ENCODE measurements around the gene E2F6. TPM values are rescaled to one million over a fixed set of nuclear protein-coding genes. Genes with fewer than 3 reads are reported as not detected.

E2F6 gene
- polyA plus RNA-seq, 4 donors: 4.6 to 15.3 (median 5.7) TPM

DNA sequence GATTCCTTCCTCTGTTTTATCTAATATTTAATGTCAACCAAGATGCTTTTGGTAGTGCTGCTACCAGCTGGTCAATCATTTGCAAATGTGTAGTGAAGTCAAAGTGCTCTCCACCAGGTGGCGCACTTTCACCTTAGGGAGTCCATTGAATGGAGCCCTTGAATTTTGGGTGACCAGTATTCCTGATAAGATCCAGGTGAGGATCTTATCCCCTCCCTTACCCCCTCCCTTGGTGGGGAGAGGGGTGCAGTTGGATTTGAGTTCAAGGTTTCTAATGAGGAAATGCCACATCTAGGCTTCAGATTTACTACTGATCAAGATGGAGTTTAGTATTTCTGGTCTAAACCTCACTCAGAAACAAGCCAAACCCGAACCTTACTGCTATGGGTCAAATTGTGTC lies 12.0 kb upstream of the E2F6 start:
- DNase-seq (peak; percentile 81 to 86), FAIRE-seq (no peak)

DNA sequence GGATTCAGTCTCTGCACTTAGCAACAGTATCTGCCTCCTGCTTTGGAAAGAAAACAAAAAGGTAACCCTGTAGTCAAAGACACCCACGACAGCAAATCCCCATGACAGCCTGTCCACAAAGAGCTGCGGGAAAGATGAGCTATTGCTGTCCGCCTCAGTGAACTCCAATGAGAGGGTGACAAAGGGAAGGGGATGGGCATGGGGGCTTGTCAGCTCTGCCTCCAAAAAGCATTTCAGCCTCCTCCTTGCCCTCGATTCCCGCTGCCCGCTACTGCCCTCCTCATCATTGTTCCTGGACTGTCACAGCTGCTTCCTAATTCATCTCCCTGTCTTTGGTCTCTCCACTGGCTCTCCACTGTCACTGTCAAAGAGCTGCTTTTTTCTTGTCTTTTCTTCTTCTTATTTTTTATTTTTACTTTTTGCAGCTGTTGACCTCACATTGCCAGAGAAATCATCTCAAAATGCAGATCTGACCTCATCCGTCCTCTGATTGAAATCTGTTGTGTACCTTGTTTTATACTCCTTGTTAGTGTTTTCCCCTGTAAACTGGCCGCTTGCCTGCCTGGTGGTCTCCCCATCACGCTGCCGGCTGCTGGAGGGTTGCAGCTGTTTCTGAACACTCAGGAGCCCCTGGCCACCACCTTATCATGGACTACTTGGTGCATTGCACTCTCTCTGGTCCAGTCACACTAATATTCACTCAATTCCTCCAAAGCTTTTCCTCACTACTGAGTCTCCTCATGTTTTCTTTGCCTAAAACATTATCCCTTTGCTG lies 7.9 kb upstream of the E2F6 start:
- no peaks in the 10 kb centered on the region for H3K4me1 ChIP-seq (ENCODE audit: control insufficient read depth in 3 of 3, insufficient read depth in 2 of 3, low read depth in 1 of 3, low read length in 2 of 3)
- H3K9me3 ChIP-seq (ENCODE audit: control insufficient read depth in 2 of 2, insufficient read depth in 1 of 2, low read depth in 1 of 2, low read length in 1 of 2): no peaks in the 10 kb centered on the region
- FAIRE-seq: no peak
- peaks cover 0 to 29% (median 0%) of the 10 kb centered on the region in 3 donors for H3K27me3 ChIP-seq (ENCODE audit: control insufficient read depth in 3 of 3, insufficient read depth in 3 of 3, low read length in 3 of 3)
- no peak for DNase-seq
- 52 to 71% (median 65%) methylated on average over 10 of the region's 10 CpGs for WGBS, 3 donors
- no peaks in the 10 kb centered on the region for H3K36me3 ChIP-seq (ENCODE audit: control insufficient read depth in 3 of 3, insufficient read depth in 2 of 3, low read depth in 1 of 3, low read length in 3 of 3)
- H3K27ac ChIP-seq (ENCODE audit: low read depth in 1 of 3, low read length in 2 of 3): no peak overlapping the region
- no peak overlapping the region for H3K4me3 ChIP-seq (ENCODE audit: low read depth in 1 of 3, low read length in 3 of 3)

More for the DNA sequence above, 12.0 kb upstream of the E2F6 start:
- Histone ChIP-seq H3K36me3 (ENCODE audit: control insufficient read depth in 3 of 3, insufficient read depth in 2 of 3, low read depth in 1 of 3, low read length in 3 of 3) (no peaks in the 10 kb centered on the region), H3K9me3 (ENCODE audit: control insufficient read depth in 2 of 2, insufficient read depth in 1 of 2, low read depth in 1 of 2, low read length in 1 of 2) (no peaks in the 10 kb centered on the region), H3K4me3 (ENCODE audit: low read depth in 1 of 3, low read length in 3 of 3) (no peak overlapping the region), H3K27ac (ENCODE audit: low read depth in 1 of 3, low read length in 2 of 3) (no peak overlapping the region), H3K4me1 (ENCODE audit: control insufficient read depth in 3 of 3, insufficient read depth in 2 of 3, low read depth in 1 of 3, low read length in 2 of 3) (peaks cover 0 to under 1% (median 0%) of the 10 kb centered on the region in 3 donors), H3K27me3 (ENCODE audit: control insufficient read depth in 3 of 3, insufficient read depth in 3 of 3, low read length in 3 of 3) (peaks cover 3 to 42% (median 15%) of the 10 kb centered on the region in 3 donors)
- 35 to 45% (median 42%) methylated on average over 2 of the region's 2 CpGs for WGBS, 3 donors

DNA sequence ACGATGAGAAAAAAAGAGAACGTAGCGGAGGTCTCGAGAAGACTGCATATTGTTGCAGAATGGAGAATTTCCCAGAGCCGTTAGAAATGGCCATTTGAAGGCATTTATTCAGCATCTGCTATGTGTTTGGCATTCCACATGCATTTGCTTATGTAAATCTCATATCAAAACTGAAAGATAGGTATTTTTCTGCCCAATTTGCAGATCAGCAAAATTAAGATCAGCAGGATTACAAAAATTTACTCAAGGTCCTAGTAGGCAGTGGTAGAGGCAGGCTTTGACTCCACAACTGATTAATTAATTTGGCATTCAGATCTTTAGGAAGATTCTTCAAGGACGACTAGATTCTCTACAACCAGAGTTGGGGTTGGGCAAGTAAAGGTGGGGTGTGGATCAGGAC lies 1.8 kb upstream of the E2F6 start:
- DNase-seq (no peak), FAIRE-seq (no peak)
- 78 to 87% (median 80%) methylated on average over 6 of the region's 6 CpGs for WGBS, 3 donors
- Histone ChIP-seq H3K4me1 (ENCODE audit: control insufficient read depth in 3 of 3, insufficient read depth in 2 of 3, low read depth in 1 of 3, low read length in 2 of 3) (peaks cover 0 to 11% (median 10%) of the 10 kb centered on the region in 3 donors), H3K27me3 (ENCODE audit: control insufficient read depth in 3 of 3, insufficient read depth in 3 of 3, low read length in 3 of 3) (peaks cover 0 to 7% (median 0%) of the 10 kb centered on the region in 3 donors), H3K9me3 (ENCODE audit: control insufficient read depth in 2 of 2, insufficient read depth in 1 of 2, low read depth in 1 of 2, low read length in 1 of 2) (no peaks in the 10 kb centered on the region), H3K4me3 (ENCODE audit: low read depth in 1 of 3, low read length in 3 of 3) (no peak overlapping the region), H3K36me3 (ENCODE audit: control insufficient read depth in 3 of 3, insufficient read depth in 2 of 3, low read depth in 1 of 3, low read length in 3 of 3) (peaks cover 0 to 7% (median 0%) of the 10 kb centered on the region in 3 donors), H3K27ac (ENCODE audit: low read depth in 1 of 3, low read length in 2 of 3) (no peak overlapping the region)

DNA sequence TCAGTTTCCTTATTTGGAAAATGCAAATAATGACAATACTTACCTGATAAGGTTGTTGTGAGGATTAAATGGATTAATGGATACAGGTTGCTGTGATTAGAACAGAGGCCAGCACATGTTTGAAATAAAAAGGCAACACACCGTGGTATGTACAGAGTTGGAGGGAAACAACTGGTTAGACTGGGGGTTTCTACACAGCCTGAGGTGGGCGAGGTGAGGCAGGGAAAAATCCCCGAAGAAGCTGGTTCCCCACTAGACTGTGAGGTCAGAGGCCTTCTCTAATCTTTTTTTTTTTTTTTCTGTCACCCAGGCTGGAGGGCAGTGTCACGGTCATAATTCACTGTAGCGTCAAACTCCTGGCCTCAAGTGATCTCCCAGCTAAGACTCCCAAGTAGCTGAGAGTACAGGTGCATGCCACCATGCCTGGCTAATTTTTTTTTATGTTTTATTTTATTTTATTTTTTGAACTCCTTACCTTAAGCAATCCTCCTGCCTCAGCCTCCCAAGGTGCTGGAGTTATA lies 1.2 kb upstream of the E2F6 start:
- no peaks in the 10 kb centered on the region for H3K9me3 ChIP-seq (ENCODE audit: control insufficient read depth in 2 of 2, insufficient read depth in 1 of 2, low read depth in 1 of 2, low read length in 1 of 2)
- peaks cover 0 to 7% (median 0%) of the 10 kb centered on the region in 3 donors for H3K36me3 ChIP-seq (ENCODE audit: control insufficient read depth in 3 of 3, insufficient read depth in 2 of 3, low read depth in 1 of 3, low read length in 3 of 3)
- peaks cover 0 to 4% (median 0%) of the 10 kb centered on the region in 3 donors for H3K27me3 ChIP-seq (ENCODE audit: control insufficient read depth in 3 of 3, insufficient read depth in 3 of 3, low read length in 3 of 3)
- no peak overlapping the region for H3K27ac ChIP-seq (ENCODE audit: low read depth in 1 of 3, low read length in 2 of 3)
- no peak overlapping the region for H3K4me3 ChIP-seq (ENCODE audit: low read depth in 1 of 3, low read length in 3 of 3)
- DNase-seq (no peak), FAIRE-seq (no peak)
- WGBS, 3 donors: 78 to 84% (median 82%) methylated on average over 5 of the region's 5 CpGs
- H3K4me1 ChIP-seq (ENCODE audit: control insufficient read depth in 3 of 3, insufficient read depth in 2 of 3, low read depth in 1 of 3, low read length in 2 of 3): peaks cover 0 to 11% (median 10%) of the 10 kb centered on the region in 3 donors

DNA sequence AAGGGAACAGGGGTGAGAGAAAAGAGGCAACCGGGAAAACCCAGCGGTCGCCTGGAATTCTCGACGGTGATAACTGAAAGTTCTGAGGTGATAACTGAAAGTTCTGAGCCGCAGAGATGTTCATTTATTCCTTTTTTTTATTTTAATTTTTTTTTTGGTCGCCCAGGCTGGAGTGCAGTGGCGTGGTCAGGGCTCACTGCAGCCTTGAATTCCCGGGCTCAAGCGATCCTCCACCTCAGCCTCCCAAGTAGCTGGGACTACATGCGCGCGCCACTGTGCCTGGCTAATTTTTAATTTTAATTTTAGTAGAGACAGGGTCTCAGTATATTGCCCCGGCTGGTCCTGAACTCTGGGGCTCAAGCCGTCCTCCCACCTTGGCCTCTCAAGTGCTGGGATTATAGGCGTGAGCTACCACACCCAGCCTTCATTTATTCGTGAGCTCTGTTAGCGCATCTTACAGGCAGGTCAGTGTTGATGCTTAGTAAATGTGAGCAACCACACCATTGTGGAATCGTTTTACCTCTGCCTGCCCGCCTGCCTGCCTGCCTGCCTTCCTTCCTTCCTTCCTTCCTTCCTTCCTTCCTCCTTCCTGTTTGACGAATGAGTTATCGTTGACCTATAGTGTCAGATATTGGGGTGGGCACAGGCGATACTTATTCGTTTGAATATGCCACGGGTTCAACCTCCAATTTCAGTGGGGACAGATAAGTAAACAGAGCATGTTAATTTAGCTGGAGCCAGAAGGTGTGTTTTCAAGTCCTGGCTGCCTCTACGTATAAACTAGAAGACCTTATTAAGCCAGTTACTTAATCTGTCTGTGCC lies 557 bp upstream of the E2F6 start:
- Histone ChIP-seq H3K36me3 (ENCODE audit: control insufficient read depth in 3 of 3, insufficient read depth in 2 of 3, low read depth in 1 of 3, low read length in 3 of 3) (peaks cover 0 to 7% (median 0%) of the 10 kb centered on the region in 3 donors), H3K4me3 (ENCODE audit: low read depth in 1 of 3, low read length in 3 of 3) (peak overlapping the region; percentile 37 to 62 (median 49)), H3K9me3 (ENCODE audit: control insufficient read depth in 2 of 2, insufficient read depth in 1 of 2, low read depth in 1 of 2, low read length in 1 of 2) (no peaks in the 10 kb centered on the region), H3K27me3 (ENCODE audit: control insufficient read depth in 3 of 3, insufficient read depth in 3 of 3, low read length in 3 of 3) (peaks cover 0 to 4% (median 0%) of the 10 kb centered on the region in 3 donors), H3K27ac (ENCODE audit: low read depth in 1 of 3, low read length in 2 of 3) (no peak overlapping the region), H3K4me1 (ENCODE audit: control insufficient read depth in 3 of 3, insufficient read depth in 2 of 3, low read depth in 1 of 3, low read length in 2 of 3) (peaks cover 0 to 11% (median 10%) of the 10 kb centered on the region in 3 donors)
- DNase-seq: no peak
- FAIRE-seq: no peak
- WGBS, 3 donors: 20 to 30% (median 30%) methylated on average over 26 of the region's 26 CpGs

DNA sequence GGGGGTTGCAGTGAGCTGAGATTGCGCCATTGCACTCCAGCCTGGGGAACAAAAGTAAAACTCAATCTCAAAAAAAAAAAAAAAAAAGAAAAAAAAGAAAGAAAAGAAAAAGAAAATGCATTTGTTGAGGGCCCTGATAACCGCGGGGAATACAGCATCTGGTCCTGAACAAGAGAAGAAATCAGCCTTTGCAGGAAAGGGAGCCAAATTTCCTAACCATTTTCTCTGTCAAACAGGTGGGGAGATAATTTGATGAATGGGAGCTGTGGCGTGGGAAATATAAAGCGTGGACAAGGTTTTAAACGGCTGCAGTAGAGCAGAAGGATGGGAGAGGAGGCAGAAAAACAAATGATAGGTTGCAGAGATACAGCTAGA lies 864 bp downstream of the E2F6 start:
- H3K4me3 ChIP-seq (ENCODE audit: low read depth in 1 of 3, low read length in 3 of 3): peak overlapping the region; percentile 37 to 62 (median 49)
- FAIRE-seq: no peak
- DNase-seq: no peak

DNA sequence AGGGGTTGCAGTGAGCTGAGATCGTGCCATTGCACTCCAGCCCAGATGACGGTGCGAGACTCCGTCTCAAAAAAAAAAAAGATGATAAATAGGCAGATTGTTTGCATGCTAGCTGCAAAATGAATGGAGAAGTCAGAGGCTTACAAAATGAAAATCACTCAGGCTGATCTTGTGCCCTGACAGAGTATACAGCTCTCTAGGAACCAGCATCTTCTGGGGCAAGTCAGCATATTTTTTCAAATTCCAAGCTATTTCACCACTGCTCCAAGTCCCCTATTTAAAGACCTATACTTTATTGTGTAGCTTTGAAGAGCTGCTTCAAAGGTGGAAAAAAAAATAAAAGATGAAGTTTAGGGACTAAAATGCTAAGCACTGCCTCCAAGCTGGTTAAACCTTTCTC lies 6.1 kb downstream of the E2F6 start:
- no peak overlapping the region for H3K4me3 ChIP-seq (ENCODE audit: low read depth in 1 of 3, low read length in 3 of 3)
- no peaks in the 10 kb centered on the region for H3K9me3 ChIP-seq (ENCODE audit: control insufficient read depth in 2 of 2, insufficient read depth in 1 of 2, low read depth in 1 of 2, low read length in 1 of 2)
- FAIRE-seq (no peak), DNase-seq (no peak)
- 93 to 98% (median 94%) methylated on average over 4 of the region's 4 CpGs for WGBS, 3 donors
- no peaks in the 10 kb centered on the region for H3K27me3 ChIP-seq (ENCODE audit: control insufficient read depth in 3 of 3, insufficient read depth in 3 of 3, low read length in 3 of 3)
- H3K4me1 ChIP-seq (ENCODE audit: control insufficient read depth in 3 of 3, insufficient read depth in 2 of 3, low read depth in 1 of 3, low read length in 2 of 3): peaks cover 0 to 11% (median 7%) of the 10 kb centered on the region in 3 donors
- H3K27ac ChIP-seq (ENCODE audit: low read depth in 1 of 3, low read length in 2 of 3): no peak overlapping the region
- H3K36me3 ChIP-seq (ENCODE audit: control insufficient read depth in 3 of 3, insufficient read depth in 2 of 3, low read depth in 1 of 3, low read length in 3 of 3): peaks cover 0 to 11% (median 0%) of the 10 kb centered on the region in 3 donors

More for the DNA sequence above, 864 bp downstream of the E2F6 start:
- H3K36me3 ChIP-seq (ENCODE audit: control insufficient read depth in 3 of 3, insufficient read depth in 2 of 3, low read depth in 1 of 3, low read length in 3 of 3): peaks cover 0 to 7% (median 0%) of the 10 kb centered on the region in 3 donors
- H3K27me3 ChIP-seq (ENCODE audit: control insufficient read depth in 3 of 3, insufficient read depth in 3 of 3, low read length in 3 of 3): peaks cover 0 to 4% (median 0%) of the 10 kb centered on the region in 3 donors
- H3K9me3 ChIP-seq (ENCODE audit: control insufficient read depth in 2 of 2, insufficient read depth in 1 of 2, low read depth in 1 of 2, low read length in 1 of 2): no peaks in the 10 kb centered on the region
- peak overlapping the region; percentile 61 to 87 (median 81) for H3K27ac ChIP-seq (ENCODE audit: low read depth in 1 of 3, low read length in 2 of 3)
- H3K4me1 ChIP-seq (ENCODE audit: control insufficient read depth in 3 of 3, insufficient read depth in 2 of 3, low read depth in 1 of 3, low read length in 2 of 3): peaks cover 0 to 11% (median 10%) of the 10 kb centered on the region in 3 donors
- WGBS, 3 donors: 38 to 51% (median 47%) methylated on average over 6 of the region's 6 CpGs

DNA sequence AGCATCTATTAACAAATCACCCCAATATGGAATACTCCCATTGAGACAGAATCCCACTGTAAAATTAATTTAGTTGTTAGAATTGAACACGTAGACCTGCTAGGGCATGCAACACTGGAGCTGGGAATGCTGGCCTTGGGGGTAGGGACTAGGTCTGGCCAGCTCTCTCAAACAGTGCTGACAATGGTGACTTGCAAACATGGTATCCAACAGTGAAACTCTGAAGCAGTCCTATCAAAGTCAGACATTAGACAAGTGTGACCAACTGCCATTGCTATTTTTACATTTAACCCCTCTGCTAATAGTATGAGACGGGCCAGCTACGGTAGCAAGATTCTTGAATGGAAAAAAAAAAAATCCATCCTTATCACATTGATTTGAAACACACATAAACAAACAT lies 7.2 kb downstream of the E2F6 start:
- H3K36me3 ChIP-seq (ENCODE audit: control insufficient read depth in 3 of 3, insufficient read depth in 2 of 3, low read depth in 1 of 3, low read length in 3 of 3): peaks cover 0 to 11% (median 0%) of the 10 kb centered on the region in 3 donors
- H3K9me3 ChIP-seq (ENCODE audit: control insufficient read depth in 2 of 2, insufficient read depth in 1 of 2, low read depth in 1 of 2, low read length in 1 of 2): no peaks in the 10 kb centered on the region
- DNase-seq (no peak), FAIRE-seq (no peak)
- H3K4me3 ChIP-seq (ENCODE audit: low read depth in 1 of 3, low read length in 3 of 3): no peak overlapping the region
- H3K4me1 ChIP-seq (ENCODE audit: control insufficient read depth in 3 of 3, insufficient read depth in 2 of 3, low read depth in 1 of 3, low read length in 2 of 3): peaks cover 0 to 7% (median 4%) of the 10 kb centered on the region in 3 donors
- H3K27me3 ChIP-seq (ENCODE audit: control insufficient read depth in 3 of 3, insufficient read depth in 3 of 3, low read length in 3 of 3): no peaks in the 10 kb centered on the region
- WGBS, 3 donors: 90 to 94% (median 92%) methylated on average over 3 of the region's 3 CpGs
- no peak overlapping the region for H3K27ac ChIP-seq (ENCODE audit: low read depth in 1 of 3, low read length in 2 of 3)
